HCT116 (cell line): ENCODE data around the gene TIE1.

Experiments used
- CTCF ChIP-seq, 3 experiments: fragments of 200-600 bp in 1 of 3; sonication (generic) in 1 of 3; IDR thresholded peaks in 2 of 3; conservative IDR thresholded peaks in 1 of 3; 2 replicates each; pipeline ENCODE4 v1.5.1; 2012 to 2017; ENCODE audit warnings: low read depth in 2 of 3, low read length in 2 of 3, antibody characterized with exemption in 1 of 3, borderline replicate concordance in 1 of 3, control low read depth in 1 of 3, mild to moderate bottlenecking in 1 of 3, mixed read lengths in 1 of 3, mixed run types in 1 of 3, moderate library complexity in 1 of 3; ENCODE audit not compliant: insufficient read depth in 1 of 3
- EZH2 ChIP-seq: fragments of 200-600 bp; sonication (generic); IDR thresholded peaks from 2 replicates; pipeline ENCODE4 v1.6.1; 2017; ENCODE audit warnings: antibody characterized with exemption, mixed run types
- JUND ChIP-seq: IDR thresholded peaks from 2 replicates; pipeline ENCODE4 v1.6.1; 2012
- MAX ChIP-seq: IDR thresholded peaks from 2 replicates; pipeline ENCODE4 v1.6.1; 2012
- POLR2A ChIP-seq: IDR thresholded peaks from 2 replicates; pipeline ENCODE4 v1.7.0; 2011; ENCODE audit warnings: borderline replicate concordance; ENCODE audit not compliant: insufficient read depth, insufficient read length; ENCODE audit errors: extremely low read depth
- REST ChIP-seq: IDR thresholded peaks from 2 replicates; pipeline ENCODE4 v1.6.1; 2012; ENCODE audit warnings: low read depth
- SP1 ChIP-seq: IDR thresholded peaks from 2 replicates; pipeline ENCODE4 v1.6.1; 2012; ENCODE audit warnings: low read depth
- YY1 ChIP-seq: IDR thresholded peaks from 2 replicates; pipeline ENCODE4 v1.6.1; 2011; ENCODE audit warnings: low read length, low read depth, moderate library complexity, mild to moderate bottlenecking; ENCODE audit not compliant: insufficient replicate concordance; ENCODE audit errors: extremely low read depth
- ZFX ChIP-seq: fragments of 450-650 bp; IDR thresholded peaks from 2 replicates; pipeline ENCODE4 v1.6.1; 2017

- TF ChIP-seq MAX (no peak), CTCF (IDR thresholded peaks at IDR 0.05 in 2 of 3, conservative IDR thresholded peaks at IDR 0.05 in 1 of 3; ENCODE audit: borderline replicate concordance in 1 of 3, insufficient read depth in 1 of 3, low read depth in 2 of 3, low read length in 2 of 3) (no peak), ZFX (no peak), EZH2 (no peak), POLR2A (no peak), YY1 (no peak), REST (no peak), JUND (no peak), SP1 (no peak)
Observed at GRCh38 chr1:43288058-43288784, 12.6 kb upstream of the TIE1 start.
